HG02885 (cell line): ENCODE results near the gene HS2ST1.
A peak's percentile ranks its signal among the peaks of the same experiment; 100 is the strongest.
"Not testable (repeated sequence)": the region's sequence is repeated elsewhere in the genome, so short reads cannot be mapped to it uniquely, and the experiment has no call there.

Experiments
- ATAC-seq: cut with Tn5 transposase; IDR thresholded peaks from one replicate; pipeline ENCODE4 v1.9.1; 2021; ENCODE audit warnings: mild to moderate bottlenecking; ENCODE audit not compliant: unreplicated experiment, poor library complexity

Gene HS2ST1

GRCh38 chr1:86914601-86914997 lies at the start of gene HS2ST1:
Gene HS2ST1, plus strand, starts transcription at chr1:86914635.
- no peak for ATAC-seq

DNA sequence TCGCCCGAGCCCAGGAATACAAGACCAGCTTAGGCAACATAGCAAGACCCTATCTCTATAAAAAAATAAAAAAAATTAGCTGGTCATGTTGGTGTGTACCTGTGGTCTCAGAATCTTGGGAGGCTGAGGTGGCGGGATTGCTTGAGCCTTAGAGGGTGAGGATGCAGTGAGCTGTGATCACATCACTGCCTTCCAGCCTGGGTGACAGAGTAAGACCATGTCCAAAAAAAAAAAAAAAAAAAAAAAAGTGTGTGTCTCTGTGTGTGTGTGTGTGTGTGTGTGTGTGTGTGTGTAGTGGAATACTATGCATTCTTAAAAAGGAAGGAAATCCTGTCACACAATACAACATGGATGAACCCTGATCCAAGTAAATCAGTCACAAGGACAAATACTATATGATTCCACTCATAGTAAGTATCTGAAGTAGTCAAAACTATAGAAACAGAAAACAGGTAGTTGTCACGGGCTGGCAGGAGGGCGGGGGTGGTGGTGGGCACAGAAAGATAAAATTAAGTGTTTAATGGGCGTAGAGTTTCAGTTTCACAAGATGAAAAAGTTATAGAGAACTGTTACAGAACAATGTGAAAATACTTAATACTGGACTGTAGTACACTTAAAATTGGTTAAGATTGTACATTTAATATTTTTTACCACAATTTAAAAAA lies 48.3 kb upstream of the HS2ST1 start:
- ATAC-seq, result peak; percentile 72

GRCh38 chr1:86866665-86867064 lies 47.8 kb upstream of the HS2ST1 start:
- no peak for ATAC-seq

- ATAC-seq, result not testable (repeated sequence)
Observed at GRCh38 chr1:86867278-86867677, 47.2 kb upstream of the HS2ST1 start.

- ATAC-seq, result no peak
Observed at GRCh38 chr1:86868477-86868876, 46.0 kb upstream of the HS2ST1 start.

GRCh38 chr1:86871001-86871400 lies 43.4 kb upstream of the HS2ST1 start:
- no peak for ATAC-seq

- no peak for ATAC-seq
Observed at GRCh38 chr1:86872086-86872485, 42.3 kb upstream of the HS2ST1 start.

DNA sequence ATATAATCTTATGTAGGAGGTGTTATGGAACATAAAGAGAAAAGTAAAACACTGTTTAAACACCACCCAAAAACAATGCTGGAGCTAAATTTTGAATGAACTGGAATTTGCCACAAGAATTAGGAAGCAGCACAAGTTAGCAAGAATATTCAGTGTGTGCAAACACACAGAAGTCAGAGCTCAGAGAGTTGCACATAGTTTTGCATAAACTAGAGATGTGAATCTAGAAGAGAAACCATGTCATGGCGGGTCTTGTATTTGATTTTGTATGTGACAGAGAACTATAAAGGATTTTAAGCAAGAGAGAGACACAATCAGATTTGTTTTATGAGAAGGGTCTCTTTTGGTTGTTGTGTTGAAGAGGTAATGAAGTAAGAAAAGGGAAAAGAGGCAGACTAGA lies 38.7 kb upstream of the HS2ST1 start:
- no peak for ATAC-seq

- no peak for ATAC-seq
Observed at GRCh38 chr1:86887479-86888162, 26.8 kb upstream of the HS2ST1 start.

DNA sequence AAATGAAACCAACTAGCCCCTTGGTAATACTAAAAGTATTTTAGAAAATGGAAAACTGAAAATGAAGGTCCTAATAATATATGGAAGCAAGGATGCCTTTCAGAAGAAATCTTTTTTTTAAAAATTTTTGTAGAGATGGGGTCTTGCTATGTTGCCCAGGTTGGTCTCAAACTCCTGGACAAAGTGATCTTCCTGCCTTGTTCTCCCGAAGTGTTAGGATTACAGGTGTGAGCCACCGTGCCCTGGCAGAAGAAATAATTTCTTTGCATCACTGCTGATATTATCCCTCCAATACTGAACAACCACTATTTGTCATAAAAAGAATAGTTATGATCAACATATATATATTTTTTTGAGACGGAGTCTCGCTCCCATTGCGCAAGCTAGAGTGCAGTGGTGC lies 26.1 kb upstream of the HS2ST1 start:
- no peak for ATAC-seq

- not testable (repeated sequence) for ATAC-seq
Observed at GRCh38 chr1:86899401-86899800, 15.0 kb upstream of the HS2ST1 start.

DNA sequence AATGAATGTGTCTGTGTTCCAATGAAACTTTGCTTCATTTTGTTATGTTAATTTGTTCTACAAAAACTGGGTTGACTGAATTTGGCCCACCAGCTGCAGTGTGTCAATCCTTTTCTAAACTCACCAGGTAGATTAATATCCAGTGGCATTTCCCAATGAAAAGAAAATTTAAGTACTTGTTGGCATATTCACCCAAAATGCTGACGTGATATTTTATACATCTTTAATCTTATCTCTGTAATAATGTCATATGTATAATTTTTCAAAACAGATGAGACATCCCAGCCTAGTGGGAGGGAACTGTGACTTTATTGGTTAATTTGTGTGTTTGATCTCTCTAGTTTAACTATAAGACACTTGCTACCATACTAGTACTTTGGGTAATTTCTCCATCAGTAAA lies 8.6 kb upstream of the HS2ST1 start:
- ATAC-seq, result no peak

DNA sequence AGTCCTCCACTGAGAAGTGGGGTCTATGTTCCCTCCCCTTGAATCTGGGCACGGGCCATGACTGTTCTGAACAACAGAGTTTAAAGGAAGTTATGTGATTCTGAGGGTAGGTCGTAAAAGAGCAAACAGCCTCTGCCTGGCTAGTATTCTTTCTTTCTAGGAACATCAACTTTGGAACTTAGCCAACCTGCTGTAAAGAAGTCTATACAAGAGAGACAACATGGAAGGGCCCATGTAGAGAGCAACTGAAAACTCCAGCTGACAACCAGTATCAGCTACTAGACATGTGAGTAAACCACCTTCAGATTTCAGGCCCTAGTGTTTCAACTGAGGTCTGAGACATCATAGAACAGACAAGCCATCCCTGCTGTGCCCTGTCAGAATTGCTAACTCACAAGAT lies 8.0 kb upstream of the HS2ST1 start:
- ATAC-seq, result no peak

DNA sequence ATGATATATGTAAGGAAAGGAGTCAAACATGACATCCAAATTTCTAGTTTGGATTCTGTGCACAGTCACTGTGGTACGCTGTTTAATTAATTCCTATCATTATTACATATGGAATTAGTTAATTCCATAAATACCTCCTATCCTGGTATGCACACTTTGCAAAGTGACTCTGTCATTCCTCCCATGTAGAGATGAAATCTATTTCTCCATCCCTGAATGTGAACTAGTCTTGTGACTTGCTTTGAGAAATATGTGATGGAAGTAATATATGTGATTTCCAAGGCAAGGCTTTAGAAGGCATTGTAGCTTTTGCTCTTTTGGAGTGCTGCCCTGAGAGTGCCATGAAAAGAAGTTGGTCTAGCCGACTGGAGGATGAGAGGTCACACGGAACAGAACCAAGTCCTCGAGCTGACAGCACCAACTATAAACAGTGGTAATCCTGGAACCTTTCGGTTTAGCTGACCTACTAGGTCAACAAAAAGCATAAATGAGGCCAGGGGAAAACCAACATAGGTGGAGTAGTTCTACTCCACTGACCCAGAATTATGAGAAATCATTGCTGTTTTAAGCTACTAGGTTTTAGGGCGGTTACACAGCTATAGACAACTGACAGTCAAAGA lies 2.0 kb upstream of the HS2ST1 start:
- ATAC-seq, result no peak

GRCh38 chr1:86913399-86913895 lies 988 bp upstream of the HS2ST1 start:
- ATAC-seq, result peak; percentile 25

DNA sequence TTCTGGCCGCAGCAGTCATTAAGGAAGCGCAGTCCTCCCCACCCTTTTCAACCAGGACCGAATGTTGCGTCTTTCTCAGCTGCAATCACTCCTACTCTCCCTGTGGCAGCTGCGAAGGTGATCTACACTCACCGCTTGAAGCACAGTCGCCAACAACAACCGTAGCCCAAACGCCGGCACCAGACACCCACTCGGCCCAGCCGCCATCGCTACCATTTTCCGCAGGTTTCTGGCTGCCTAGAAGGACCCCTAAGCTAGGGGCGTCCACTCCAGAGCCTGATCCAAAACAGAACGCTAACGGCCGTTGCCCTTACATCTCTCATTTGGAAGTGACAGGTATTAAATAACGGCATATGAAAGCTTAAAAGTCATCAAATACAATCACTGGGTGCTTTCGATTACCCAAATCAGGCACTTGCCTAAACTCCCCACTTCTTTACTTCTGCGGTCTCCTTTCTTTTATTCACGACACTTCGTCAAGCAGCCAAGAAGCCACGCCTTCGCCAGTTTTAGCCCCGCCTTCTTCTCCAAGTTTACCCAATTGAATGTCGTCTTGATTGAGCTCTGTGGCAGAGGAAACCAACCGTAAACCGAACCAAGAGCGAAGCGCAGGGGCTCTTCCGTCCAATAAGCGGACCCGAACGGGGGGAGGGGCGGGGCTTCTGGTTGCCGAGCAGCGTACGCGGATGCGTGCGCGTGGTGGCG lies 387 bp upstream of the HS2ST1 start, which contains the start of gene SELENOF:
Gene SELENOF, minus strand, starts transcription at position 231 of the 705 bp plus-strand sequence. Its CDS starts 15 bp downstream, at position 216.
- ATAC-seq, result peak; percentile 84

DNA sequence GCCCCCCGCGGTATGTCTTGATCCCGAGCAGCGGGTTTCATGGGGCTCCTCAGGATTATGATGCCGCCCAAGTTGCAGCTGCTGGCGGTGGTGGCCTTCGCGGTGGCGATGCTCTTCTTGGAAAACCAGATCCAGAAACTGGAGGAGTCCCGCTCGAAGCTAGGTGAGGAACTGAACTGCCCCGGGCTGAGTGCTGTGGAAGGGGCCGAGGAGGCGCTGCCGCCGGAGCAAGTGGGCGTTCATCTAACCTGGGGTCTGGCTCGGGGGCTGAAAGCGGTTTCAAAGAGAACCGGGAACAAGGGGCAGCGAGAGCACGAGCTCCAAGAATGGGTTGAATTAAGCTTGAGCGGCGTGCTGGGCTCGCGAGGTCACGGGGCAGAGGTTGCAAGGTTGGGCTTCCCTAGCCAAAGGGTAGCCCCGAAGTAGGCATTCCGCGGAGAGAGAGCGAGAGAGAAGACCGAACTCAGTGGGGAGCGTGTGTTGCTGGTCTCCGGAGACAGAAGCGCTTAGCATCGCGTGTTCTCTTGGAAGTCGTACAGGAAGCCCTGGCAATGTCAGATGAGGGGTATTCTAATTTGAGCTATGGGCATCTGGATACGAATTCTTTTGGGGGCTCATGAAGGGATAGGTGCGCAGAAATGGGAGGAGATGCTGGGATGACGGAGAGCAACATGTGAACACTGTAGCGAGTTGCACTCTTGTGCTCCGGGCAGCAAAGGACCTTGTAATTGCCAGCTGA lies 732 bp downstream of the HS2ST1 start:
- peak; percentile 25 for ATAC-seq

DNA sequence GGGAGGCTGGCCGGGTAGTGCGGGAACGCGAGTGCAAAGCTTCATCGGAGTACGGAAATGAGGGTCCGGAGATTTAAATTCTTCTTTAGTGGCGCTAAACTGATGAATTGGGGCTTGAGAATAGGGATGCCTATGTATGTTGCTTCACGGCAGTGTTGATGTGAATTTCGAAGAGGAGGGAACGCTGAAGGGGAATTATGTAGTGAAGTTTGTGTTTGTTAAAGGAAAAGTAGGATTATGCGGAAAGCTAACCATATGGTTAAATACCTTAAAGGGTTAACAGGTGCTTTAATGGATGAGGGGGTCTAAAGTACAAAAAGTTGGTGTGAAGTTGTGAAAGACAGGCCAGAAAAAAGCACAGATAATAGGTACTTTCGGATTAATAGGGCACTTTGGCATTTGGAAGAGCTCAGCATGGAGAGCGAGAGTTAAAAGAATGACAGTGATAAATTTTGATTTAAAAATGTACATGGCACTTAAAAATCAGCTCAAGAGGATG lies 1.4 kb downstream of the HS2ST1 start:
- no peak for ATAC-seq

DNA sequence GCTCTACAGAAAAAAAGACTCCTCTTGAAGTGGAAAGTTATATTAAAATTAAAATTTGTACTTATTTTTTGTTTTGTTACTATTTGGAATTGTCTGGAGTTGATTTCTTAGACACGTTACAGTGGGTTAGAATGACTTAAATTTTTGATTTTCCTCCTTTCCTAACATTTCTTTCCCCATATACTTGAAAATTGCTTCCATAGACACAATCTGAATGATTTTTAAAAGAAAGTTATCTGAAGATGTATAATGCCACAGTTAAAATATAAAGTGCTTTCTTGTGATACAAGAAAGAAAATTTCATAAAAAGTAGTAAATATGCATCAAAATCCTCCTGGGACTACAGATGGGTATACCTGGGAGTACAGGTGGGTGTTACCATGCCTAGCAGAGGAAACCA lies 2.3 kb downstream of the HS2ST1 start:
- no peak for ATAC-seq

- no peak for ATAC-seq
Observed at GRCh38 chr1:86922445-86922844, 8.0 kb downstream of the HS2ST1 start.
